IPS-18c (cell line): ENCODE data around the gene AHNAK.

Experiments
- H3K4me3 ChIP-seq: 2 replicates; pipeline ENCODE4 v1.7.0; 2013; ENCODE audit warnings: low read depth, mild to moderate bottlenecking, low read length, moderate library complexity; ENCODE audit not compliant: insufficient read depth
- H3K9me3 ChIP-seq: one replicate; pipeline ENCODE4 v1.6.1; 2013; ENCODE audit warnings: mild to moderate bottlenecking, low read length, moderate library complexity; ENCODE audit not compliant: control insufficient read depth, insufficient read depth

The AHNAK gene

DNA sequence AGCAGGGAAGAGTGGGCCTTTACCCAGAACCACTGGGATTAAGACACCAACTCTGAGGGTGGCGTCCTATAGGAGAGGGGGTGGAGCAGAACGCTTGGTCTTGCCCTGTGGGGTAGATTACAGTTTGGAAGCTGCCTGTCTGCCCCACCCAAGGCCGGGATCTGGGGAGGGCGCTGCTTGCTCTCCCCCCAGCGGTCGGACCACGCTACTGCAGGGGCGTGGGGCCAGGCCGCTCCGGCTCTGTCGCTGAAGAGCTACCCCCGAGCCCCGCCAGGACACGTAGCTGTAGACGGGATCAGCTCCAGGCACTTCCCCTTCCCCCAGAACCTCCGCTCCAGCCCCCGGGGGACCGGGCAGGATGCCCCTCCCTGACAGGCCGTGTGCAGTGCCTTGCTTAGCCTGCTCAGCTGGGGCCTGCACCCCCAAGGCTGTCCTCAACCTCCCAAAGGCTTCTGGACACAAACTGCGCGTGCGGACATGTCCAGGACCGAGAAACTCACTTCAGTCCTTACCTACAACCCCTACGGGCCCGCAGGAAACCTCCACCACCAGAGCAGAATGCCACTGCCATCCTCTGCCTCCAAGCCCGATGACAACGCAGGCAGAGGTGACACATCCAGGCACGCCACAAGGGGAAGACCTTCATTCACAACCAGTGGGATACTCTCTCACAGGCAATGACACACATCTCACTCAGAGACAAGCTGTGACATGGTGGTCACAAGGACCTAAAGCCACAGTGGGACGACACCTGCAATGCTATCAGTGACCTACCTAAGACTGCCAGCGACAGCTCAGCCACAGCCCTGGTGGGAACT lies 3.6 kb downstream of the AHNAK start:
- H3K4me3 ChIP-seq, result peak overlapping the region; percentile 43
- no peaks in the 10 kb centered on the region for H3K9me3 ChIP-seq

DNA sequence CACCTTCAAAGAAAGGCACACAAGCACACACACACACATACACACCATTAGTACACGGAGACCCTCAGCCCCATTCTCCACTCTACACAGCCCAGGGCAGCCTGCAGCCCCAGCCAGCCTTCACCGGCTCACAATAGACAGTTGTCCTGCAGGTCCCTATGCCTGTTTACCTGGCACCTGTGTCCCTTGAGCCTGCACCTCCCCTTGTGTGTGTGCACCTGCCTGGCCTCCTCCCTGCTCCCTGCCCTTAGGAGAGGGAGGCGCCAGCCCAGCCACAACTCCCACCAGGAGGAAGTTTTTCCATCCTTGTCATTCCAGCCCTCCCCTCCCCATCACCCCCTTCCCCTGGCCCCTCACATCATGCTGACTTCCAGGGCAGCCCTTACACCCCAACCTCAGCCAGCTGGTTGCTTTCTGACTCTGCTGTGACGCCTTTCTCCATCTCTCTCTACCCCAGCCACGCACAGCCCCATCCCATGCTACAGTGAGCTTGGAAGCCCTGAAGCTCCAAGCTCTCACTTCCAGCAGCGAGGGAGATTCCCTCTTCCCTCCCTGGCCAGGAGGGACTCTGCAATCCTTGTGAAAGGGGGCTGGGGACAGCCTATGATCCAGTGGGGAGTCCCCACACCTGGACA lies 4.4 kb downstream of the AHNAK start:
- H3K4me3 ChIP-seq, result no peak overlapping the region
- H3K9me3 ChIP-seq, result no peaks in the 10 kb centered on the region

DNA sequence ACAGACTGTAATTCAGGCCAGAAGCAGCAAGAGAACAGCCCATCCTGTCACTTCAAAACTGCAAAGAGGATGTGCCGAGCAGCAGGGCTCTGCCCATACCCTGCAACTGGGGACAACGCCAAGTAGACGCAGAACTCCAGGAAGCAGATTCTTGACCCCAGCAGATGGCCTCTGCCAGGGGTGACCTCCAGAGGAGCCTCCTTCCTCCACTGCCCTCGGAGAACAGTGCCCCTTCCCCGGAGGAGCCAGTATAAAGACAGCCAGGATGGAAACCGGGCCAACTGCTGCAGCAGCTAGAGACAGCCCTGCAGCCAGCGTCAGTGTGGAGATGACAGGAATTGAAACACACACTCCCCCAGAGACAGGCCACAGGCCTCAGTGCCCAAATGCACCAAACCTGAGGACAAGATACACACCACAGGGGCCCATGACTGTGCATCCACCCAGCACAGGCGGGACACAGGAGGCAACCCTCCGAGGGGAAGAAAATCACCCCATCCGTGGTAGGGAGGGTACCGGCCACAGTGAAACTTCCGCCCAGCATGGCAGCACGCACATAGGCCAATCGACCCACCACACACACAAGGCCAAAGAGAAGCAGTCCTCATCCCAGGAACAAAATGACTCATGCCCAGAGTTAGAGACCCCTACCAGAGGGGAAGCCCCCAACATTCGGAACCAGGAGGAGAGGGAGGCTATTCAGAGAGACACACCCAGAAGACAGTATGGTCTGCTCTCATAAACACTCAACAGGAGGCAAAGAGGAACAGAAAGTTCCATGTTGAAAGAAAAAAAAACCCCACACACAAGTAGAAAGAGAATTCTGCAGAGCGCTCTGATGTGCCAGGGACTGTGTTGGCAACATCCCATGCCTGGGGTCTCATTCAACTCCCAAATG lies 5.6 kb downstream of the AHNAK start:
- no peak overlapping the region for H3K4me3 ChIP-seq

DNA sequence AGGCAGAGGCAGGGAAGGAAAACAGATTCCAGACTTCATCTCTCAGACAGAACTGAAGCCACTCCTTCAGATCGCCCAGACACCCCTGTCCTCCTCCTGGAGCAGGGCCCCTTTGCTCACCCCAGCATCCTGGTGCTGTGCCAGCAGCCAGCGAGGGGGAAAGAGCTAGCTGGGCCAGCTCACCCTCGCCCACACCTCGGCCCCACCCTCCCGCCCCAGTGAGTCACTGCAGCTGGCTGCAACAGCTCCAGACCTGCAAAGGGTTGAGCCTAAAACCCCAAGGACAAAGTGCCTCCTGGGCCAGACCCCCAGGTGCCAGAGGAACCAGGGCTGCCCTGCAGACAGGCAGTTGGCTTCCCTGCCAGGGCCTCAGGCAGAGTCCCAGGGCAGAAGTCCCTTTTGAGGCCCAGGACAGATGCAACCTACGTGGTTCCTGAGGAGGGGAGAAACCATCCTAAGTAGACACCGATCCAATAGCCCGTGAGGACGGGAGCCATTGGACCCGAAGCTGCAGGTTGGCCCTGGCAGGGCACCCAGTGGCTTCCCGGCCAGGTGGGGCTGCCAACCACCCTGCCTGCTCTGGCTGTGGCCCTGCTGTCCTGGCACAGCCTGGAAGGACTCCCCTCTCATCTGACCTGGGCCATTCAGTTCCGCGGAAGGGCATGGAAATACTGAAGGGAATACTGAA lies 7.2 kb downstream of the AHNAK start:
- Histone ChIP-seq H3K9me3 (no peaks in the 10 kb centered on the region), H3K4me3 (no peak overlapping the region)

More for the DNA sequence above, 5.6 kb downstream of the AHNAK start:
- no peaks in the 10 kb centered on the region for H3K9me3 ChIP-seq

DNA sequence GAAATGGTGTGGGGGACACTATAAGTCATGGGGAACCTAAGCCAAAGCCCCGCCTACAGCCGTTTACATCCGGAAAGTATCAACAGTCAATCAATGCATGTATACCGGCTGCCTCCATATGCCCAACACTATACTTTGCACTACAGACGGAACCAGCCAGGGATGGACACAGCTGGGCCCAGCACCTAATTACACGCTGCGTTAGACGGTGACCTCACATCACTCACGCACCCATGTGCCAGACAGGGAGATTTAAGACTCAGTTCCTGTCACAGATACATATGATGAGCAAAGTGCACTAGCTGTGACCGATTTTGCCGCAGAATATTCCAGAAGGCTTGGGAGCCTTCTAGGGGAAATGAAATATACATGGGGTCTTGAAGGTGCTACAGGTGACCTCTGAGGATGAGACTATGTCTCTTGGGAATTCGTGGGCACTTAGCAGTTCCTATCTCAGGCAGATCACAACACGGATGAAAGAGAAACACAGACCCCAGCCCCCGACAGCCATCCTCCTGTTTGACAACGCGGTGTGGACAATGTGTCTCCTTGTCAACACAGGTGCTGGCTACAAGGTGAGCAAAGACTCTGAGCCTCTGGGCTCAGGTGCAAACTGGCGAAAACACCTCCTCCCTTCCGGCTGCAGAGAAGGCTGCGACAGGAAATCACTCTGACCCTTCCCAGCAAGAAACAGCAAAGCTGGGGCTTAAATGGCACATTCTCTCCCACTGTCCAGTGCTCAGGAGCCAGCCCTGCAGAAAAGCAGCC lies 8.0 kb downstream of the AHNAK start:
- Histone ChIP-seq H3K9me3 (no peaks in the 10 kb centered on the region), H3K4me3 (no peak overlapping the region)

DNA sequence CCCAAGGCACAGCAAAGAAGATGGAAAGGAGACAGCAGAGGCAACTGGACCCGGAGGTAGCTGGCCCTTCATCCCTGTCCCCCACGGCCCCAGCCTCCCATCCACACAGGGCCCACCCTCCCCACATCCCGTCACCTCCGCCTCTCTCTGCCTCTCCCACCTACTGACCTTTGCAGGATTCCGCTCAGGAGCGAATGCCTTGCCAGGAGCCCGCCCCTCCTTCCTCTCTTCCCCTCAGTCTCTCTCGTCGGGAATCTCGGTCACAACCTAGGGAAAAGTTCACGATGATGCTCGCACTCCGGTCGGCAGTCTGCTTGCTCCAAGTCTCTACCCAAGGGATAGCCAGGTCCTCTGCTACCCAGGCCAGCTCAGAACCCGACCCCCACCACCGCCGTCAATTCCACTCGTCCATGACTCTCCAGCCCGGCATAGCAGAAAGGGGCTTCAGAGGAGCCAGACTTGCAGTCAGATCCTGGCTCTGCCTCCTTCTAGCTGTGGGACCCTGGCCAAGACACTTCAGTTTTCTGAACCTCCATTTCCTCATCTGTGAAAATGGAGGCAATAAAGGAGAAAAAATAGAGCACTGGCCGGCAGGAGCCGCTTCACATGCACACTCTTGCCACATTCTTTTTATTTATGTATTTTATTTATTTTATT lies 10.2 kb downstream of the AHNAK start:
- H3K9me3 ChIP-seq, result peaks cover under 1% of the 10 kb centered on the region

DNA sequence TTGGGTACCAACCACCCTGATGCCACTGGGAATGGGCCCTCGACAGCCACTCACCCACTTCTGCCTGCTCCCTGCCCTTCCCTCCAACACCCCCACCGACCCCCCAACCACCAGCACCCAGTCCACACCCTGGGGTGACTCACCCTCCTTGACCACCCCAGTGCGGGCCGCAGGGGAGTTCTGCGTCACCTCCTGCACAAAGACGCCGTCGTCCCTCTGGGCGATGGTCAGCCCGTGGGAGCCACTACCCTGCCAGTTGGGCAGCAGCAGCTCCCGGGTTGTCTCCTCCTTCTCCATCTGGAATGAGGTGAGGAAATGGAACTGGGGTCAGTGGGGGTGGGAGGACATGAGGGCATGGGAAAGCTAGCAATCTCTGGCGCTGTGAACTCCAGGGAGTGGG lies 10.8 kb downstream of the AHNAK start:
- Histone ChIP-seq H3K9me3 (peaks cover 4% of the 10 kb centered on the region), H3K4me3 (no peak overlapping the region)

More for the DNA sequence above, 10.2 kb downstream of the AHNAK start:
- H3K4me3 ChIP-seq, result no peak overlapping the region

DNA sequence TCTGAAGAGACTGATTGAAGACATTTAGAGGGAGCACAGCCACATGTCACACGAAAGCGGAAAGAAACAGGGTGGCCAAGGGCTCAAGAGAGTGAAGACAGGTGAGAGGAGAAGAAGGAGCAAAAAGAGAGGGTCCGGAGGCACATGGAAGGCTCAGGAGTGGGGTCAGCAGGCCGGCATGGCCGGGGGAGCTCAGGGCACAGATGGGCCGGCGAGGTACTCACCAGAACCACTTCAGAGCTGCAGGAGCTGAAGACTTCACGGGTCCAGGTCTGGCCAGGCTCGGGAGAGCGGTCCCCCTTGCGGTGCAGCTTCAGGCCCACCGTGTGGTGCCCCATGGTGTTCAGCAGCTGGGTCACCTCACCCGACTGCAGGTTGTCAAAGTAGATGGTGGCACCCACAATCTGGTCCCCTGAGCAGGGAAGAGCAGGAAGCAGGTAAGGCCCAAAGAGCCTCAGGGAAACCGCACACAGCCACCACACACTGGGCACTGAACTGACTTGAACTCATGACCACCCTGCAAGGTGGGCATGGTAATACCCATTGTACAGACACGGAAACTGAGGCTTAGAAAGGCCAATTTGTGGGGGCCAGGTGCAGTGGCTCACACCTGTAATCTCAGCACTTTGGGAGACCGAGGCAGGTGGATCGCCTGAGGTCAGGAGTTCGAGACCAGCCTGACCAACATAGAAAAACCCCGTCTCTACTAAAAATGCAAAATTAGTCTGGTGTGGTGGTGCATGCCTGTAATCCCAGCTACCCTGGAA lies 11.6 kb downstream of the AHNAK start:
- peaks cover 4% of the 10 kb centered on the region for H3K9me3 ChIP-seq
- H3K4me3 ChIP-seq, result no peak overlapping the region

DNA sequence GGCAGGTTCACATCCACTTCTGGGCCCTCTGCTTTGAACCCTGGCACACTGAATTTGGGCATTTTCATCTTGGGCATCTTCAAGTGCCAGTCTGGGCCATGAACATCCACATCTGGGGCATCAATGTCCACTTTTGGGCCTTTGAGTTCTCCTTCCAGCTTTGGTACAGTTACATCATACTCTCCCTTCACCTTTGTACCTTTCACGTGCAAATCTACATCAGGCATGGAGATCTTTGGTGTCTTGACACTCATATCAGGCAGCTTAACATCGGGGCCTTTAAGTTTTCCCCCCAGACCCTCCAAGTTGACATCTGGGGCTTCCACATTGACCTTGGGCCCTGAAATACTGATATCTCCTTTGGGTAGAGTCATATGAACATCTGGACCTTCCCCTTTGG lies 14.5 kb downstream of the AHNAK start:
- peaks cover 9% of the 10 kb centered on the region for H3K9me3 ChIP-seq
- H3K4me3 ChIP-seq, result no peak overlapping the region

DNA sequence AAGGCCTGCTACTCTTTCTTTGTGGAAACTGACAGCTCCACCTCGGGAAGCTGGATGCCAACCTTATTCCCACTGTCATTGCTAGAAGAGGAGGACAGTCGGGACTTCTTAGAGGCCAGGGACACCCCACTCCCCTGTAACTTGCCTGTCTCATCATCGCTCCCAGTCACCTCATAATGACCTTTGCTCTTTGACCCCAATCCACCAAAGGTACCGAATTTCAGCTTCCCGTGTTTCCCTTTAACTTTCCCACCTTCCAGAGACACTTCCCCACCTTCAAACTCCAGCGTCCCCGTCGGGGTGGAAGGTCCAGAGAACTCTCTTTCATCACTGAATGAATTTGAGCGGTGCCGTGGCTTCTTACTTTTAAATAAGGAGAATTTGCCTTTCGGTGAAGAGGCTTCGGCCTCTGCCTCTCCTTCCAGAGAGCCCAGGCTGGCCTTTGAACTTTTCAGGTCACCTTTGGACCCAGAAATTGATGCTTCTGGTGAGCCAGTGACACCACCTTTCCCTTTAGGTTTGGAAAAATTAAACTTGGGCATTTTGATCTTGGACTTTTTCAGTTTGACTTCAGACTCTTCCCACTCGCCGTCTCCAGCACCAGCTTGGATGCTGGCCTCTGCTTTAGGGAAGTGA lies 29.8 kb downstream of the AHNAK start:
- H3K4me3 ChIP-seq, result no peak overlapping the region
- H3K9me3 ChIP-seq, result peaks cover 2% of the 10 kb centered on the region

DNA sequence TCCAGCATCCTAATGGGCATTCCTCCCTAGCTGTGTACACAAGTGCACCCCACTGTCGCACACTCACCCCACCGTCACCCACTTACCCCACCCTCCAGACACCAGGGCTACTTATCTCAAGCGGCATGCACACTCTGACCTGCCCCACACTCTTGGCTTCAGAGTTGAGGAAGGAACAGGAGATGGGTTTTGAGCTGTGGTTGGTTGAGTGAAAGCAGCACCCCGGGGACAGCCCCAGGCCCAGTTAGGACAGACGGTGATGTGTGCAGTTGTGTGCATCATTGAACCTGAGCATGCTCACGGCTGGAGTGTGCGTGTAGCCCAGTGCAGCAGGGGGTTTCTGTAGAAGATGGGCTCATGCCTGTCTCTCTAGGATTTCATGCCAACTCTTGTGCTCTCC lies 32.5 kb downstream of the AHNAK start:
- no peak overlapping the region for H3K4me3 ChIP-seq

DNA sequence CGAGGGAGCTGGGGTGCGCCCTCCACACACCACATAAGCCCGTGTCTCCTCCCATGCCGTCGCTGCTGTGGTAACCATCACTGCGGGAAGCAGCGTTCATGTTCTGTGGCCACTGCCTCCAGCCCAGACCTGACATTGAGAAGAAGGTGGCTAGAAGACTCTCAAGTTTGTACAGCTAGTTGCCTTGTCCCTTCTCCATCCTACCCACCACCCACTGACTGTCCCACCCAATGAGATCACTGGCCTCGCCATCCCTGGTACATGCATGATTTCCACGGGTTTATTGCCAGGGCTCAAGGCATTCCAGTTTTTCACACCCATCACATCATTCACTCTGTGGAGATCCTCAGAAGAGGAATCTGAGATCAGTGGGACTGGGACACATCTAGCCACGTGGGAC lies 33.0 kb downstream of the AHNAK start:
- Histone ChIP-seq H3K9me3 (no peaks in the 10 kb centered on the region), H3K4me3 (no peak overlapping the region)

More for the DNA sequence above, 32.5 kb downstream of the AHNAK start:
- no peaks in the 10 kb centered on the region for H3K9me3 ChIP-seq

DNA sequence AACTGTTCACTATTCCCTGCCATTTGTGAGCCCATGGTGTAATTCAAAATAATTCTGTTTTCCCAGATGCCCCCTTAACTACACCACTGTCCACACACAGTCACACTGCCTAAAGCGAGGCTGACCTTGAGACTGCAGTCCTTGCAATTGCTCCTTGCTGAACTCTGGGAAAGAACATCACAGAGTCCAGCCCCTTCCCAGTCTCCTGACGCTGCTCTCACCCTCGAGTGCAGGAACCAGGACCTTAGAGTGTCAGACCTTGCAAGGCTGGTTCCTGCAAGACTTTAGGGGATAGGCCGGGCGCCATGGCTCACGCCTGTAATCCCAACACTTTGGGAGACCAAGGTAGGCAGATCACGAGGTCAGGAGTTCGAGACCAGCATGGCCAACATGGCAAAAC lies 33.6 kb downstream of the AHNAK start:
- Histone ChIP-seq H3K4me3 (no peak overlapping the region), H3K9me3 (no peaks in the 10 kb centered on the region)

DNA sequence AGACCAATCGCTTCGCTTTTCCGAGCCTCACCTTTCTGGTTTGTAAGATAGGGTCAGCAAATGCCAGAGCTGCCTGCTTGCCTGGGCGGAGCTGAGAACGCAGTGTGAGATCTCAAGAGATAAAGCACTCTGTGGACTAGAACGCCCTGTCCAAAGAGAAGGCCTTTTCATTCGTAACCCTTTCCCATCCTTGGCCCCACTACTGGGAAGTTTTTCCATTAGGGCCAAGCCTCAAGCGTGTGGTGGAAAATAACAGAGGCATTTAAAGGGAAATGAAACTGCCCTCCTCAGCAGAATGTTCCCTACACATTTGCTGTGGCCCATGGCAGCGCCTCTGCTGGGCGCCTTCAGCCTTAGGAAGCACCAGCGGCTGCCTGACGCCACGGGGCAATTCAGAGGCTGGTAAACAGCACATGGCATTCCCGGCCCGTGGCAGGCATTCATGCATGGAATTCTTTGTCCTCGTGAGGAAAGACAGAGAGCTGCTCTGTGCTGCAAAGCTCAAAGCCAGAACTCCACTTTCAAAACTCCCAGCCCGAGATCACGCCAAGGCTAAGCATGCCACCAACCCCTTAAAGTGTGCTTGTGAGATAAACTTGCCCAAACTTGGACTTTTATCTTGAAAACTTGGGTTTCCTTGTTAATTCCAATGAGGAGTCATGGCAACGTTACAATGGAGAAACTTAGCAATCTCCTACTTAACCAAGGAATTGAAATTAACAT lies 38.1 kb downstream of the AHNAK start:
- no peaks in the 10 kb centered on the region for H3K9me3 ChIP-seq
- no peak overlapping the region for H3K4me3 ChIP-seq

DNA sequence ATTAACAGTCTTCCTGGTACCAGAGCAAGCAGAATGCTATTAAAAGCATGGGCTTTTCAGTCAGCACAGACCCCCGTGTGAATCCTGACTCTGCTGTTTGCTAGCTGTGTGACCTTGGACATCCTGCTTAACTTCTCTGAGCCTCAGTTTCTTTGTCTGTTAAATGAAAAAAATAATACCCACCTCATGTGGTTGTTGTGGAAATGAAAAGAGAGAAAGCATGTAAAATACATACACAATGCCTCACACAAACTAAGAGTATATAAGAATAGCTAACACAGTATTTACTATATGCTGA lies 39.5 kb downstream of the AHNAK start:
- H3K4me3 ChIP-seq, result no peak overlapping the region
- H3K9me3 ChIP-seq, result no peaks in the 10 kb centered on the region
